Fibroblast of skin of back (primary cell): ENCODE data around the gene NLGN1.
A peak's percentile ranks its signal among the peaks of the same experiment; 100 is the strongest.

Source experiments
- DNase-seq: peaks from one replicate; pipeline ENCODE4 v3.0.0-alpha.2; 2013

NLGN1 gene

DNA sequence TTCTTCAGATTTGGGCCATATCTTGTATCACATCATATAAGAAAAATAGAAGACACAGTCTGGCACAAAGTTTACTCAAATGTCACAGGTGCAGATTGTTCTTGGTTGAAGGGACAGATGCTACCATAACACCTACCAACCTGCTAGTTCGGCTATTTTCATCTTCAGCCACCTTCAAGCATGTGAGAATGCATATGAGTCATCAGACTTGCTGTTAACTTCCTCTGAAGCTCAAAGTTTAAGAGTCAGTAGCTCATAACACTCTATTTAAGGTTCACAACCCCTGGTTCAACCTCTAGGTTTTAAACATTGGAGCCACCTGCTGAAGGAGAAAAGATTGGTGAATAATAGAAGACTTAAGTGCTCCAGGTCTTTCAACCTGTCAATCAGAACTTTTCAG lies 522.8 kb downstream of the NLGN1 start:
- DNase-seq: no peak

DNA sequence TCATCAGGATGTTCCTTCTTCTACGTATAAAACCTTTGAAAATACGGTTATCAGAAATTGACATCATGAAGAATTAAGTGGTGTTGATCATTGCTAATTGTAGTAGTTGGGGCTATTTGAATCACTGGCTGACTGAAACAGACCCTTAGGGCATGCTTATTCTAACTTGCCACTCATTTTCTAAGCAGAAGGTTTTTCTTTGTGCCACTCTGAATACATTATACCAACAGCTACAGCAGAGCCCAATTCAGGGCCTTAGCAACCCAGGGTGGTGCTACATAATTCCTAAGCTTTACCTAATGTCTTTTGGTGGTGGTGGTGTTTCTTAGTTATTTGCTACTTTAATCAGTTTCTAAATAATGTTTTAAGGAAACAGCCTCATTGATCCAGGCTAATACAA lies 524.2 kb downstream of the NLGN1 start:
- DNase-seq: no peak

DNA sequence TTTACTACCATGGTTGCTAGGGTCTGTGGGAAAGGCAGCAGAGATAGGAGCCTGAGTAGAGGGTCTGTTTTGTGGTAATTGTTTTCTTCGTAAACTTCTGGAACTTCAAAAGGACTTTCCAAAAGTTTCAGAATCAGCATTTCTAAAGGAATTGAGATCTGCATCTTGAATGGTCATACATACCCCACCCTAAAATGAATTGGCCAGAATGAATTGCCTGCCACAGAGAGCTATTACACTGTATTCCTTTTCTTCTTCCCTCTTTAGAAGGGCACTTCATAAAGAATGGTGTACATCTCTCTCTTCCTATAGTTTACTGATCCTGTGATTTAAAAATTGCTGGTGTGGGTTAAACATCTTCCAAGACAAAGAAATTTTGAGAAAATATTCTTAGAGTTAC lies 525.7 kb downstream of the NLGN1 start:
- no peak for DNase-seq

DNA sequence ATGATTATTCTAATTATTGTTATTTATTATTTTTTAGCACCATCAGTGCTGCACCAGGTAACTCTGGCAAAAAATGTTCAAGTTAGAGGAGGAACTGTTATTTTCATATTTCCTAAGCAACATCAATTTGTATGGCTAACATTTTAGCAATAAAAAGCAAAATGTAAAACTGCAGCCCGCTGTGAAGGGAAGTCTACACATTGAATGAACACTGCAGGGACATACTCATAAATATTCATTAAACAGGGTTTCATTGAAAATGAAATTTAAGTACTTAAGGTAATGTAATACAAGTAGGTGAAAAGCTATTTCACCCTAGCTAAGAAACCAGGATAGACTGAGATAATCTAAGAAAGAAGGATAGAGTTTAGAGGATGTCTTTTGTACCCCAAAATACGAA lies 532.7 kb downstream of the NLGN1 start:
- DNase-seq: no peak

DNA sequence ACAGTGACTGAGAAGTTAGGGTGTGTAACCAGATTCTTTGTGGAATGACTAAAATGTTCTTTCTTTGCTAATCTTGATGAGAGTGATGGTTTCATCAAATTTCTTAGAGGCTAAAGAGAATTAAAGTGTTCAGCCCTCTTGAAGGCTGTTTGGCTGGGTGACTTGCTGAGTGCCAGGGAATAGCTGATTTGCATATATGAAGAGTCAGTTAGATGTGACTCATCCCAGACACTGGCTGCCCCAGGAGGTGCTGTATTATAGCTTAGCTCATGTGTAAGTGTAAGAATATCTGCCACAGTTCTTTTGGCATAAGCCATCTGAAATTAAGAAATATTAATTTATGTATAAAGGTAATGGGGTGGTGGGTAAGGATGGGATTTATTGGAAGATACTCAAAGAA lies 535.1 kb downstream of the NLGN1 start:
- peak; percentile 74 for DNase-seq

DNA sequence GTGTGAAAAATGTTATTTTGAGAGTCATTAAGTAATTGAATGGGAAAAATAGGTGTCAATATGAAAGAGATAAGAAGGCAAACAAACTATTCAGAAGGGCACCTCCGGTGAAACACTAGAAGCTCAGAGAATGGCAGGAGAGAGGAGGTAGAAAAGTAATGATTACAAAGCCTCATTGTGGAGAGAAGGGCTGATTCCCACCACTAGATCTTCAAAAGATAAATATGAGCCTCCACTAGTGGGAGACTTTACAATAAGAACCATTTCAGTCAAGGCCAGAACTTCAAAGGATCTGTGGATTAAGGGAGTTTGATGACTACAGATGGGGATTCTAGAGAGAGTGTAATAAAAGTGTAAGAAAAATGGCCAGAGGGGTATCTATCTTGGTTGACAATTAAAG lies 535.6 kb downstream of the NLGN1 start:
- no peak for DNase-seq

DNA sequence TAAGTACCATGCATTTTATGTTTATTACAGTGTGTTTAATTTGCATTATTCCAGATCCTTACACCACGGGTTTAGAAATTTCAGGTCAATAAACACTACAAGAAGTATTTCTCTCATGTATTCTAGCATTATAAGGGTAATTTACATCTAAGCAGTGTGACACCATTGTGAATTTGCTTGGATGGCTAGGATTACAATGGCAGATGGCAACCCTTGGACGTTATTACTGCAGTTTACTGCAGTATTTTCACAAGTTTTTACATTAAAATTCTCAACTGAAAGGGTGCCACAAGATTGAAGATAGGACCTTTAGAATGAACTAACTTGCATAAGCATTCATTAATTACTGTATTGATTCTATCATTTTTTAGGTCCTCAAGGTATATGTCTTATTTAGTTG lies 538.8 kb downstream of the NLGN1 start:
- DNase-seq: no peak

DNA sequence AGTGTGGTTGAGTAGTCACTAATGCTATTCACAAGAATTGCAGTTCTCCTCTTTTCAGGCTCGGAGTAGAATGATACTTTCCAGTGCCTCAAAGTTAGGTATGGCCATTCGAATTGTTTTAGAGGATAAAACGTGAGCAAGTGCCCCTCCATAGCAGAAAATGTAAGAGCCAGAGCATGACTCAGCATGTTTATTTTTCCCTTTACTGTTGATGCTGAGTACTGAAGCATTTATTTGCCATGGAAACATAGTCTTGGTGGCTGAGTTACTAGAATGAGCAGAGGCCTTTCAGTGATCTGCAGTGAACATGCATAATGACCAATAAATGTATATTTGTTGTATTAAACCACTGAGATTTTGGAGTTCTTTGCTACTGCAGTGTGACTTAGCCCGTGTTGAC lies 540.6 kb downstream of the NLGN1 start:
- DNase-seq: peak; percentile 68

DNA sequence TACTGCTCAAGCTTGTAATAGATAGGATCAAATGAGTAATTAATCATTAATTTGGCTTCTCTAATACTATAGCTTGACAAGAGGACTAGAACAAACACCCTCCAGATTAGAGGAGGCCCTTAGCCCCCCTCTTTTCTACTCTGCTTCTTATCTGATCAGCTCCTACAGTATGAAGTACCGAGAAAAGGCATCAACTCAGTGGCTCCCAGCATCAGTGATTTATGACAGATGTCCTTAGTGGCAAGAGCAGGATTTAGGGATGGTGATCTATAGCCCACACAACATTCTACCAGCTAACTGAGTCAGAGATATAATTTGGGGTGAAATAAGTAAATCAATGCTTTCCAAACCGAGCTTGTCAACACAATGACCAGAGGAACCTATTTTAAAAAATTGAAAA lies 541.1 kb downstream of the NLGN1 start:
- DNase-seq: no peak

DNA sequence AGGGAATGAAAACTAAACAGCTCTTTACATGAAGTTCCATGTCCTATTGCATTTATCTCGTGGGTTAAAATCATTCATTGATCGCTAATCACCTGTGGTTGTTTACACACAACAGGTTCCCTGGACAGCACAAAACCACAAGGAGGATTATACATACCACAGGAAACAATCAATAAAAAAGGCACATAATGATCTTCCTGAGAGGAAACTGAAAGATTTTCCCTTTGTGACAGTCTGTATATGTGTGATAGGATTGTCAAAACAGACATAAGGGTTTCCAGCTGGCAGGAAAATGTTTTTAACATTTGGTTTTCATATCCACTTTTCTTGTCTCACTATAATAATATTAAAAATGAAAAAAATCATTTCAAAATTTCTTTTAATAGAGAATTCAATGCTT lies 541.8 kb downstream of the NLGN1 start:
- no peak for DNase-seq

DNA sequence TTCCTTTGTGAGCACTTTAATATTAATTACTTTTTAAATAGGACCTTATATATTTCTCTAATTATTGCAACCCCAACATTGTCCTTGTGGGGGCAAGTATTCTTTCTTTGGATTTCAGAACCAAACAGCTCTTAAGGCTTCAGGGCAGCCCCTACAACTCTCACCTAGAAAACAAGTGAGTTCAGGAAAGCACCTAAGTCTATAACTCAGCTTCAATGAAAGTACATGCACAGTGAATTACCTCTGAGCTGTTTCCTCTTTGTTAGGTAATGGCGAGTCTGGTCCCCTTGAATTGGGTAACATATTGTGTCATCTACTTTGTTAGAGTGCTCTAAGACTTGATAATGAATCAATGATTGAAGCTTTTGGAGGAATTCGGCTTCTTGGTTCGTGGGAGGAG lies 545.7 kb downstream of the NLGN1 start:
- no peak for DNase-seq

DNA sequence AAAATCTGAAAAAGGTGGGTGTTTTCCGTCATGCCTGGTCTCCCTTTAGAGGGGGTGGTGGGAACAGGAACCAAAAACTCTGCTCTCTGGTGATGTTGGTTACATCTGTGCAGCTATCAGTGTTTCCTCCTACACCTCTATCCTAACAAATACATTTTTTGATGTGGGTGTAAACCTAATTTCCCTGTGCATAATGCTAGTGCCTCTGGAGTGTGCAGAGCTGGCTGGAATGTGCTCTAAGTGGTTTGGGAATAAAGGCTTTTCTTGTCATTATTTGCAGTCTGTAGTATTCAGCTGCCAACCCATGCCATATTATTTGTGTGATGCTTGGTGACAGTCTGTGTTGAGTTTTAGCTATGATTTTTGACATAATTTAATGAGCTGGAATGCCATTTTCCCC lies 547.6 kb downstream of the NLGN1 start:
- DNase-seq: no peak

DNA sequence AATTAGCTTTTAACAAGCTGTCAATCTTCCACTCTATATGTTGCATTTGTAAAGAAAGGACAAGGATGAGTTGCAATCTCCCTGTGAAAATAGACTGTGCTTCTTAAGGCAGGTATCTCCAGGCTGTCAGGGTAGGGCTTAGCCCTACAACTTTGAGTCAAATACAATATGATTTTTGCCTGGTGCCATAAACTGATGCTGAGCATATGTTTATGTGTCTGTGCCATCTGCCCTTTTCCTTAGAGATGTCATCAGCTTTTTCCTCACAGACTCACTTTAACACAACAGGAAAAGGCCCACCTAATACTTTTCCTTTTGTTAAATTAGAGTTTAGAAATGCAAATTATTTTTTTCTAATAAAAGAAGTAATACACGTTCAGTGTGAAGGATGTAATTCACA lies 548.3 kb downstream of the NLGN1 start:
- DNase-seq: no peak

DNA sequence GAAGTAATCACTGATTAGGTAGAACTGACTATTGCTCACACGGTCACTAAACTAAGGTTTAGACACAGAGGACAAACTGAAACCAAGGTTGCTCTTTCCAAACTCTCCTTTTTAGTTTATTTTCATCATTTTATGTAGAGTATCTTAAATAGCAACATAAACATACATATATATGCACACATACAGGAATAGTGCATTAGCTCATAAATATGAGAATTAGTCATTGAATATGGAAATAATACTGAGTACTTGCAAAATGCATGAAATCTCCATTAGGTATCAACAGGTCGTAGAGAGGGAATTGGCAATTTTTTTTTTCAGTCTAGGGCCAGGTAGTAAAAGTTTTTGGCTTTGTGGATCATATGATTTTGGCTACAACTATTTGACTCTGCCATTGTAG lies 557.1 kb downstream of the NLGN1 start:
- DNase-seq: no peak

DNA sequence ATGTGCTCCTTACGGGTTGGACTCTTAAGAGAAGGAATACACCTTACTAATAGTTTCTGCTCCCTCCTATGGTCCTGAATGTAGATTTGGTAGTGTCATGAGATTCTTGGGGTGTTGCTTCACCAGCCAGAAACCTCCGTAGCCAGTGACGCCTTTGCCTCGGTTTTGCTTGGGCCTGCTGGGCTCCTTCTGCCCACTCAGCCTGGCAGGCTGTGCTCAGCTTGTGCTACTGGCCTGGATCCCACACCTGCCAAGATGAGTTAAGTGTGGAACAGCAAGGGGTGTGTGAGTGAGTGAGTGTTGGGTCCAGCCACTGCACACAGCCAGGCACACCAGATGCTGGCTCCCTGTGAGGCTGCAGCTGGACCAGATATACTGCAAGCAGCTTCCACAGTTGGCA lies 560.1 kb downstream of the NLGN1 start:
- no peak for DNase-seq

DNA sequence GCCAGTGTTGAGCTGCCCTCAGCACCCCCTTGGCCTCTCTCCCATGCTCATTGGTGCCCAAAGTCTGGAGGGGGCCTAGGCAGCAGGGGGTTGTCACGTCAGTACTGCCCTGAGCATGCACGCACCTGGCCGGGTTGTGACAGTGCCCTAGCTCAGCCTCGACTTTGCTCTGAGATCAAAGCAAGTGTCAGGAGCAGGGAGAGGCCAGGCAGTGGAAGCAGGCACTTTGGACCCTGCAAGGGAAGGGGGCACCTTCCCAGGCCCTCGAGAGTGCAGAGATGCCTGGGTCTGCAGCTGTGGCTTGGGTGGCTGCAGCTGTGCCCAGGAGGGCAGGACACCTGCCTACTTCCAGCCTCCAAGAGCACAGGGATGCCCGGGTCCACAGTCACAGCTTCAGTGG lies 561.3 kb downstream of the NLGN1 start:
- no peak for DNase-seq

DNA sequence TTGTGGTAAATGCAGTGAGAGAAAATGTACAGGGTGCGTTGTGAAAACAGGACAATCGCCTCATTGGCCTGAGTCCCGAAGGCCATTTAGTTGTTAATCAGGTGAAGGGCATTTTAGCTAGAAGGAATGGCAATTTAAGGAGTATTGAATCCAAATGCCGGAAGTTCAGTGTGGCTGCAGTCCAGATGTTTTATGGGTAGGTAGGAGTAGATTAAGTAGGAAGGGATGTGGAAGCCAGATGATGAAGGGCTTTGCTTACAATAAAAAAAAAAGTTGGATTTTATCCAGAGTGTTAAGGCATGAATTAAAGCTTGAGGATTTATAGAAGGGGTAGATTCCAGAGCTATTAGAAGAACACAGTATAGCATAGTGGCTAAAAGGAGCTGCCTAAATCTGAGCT lies 572.7 kb downstream of the NLGN1 start:
- DNase-seq: no peak

DNA sequence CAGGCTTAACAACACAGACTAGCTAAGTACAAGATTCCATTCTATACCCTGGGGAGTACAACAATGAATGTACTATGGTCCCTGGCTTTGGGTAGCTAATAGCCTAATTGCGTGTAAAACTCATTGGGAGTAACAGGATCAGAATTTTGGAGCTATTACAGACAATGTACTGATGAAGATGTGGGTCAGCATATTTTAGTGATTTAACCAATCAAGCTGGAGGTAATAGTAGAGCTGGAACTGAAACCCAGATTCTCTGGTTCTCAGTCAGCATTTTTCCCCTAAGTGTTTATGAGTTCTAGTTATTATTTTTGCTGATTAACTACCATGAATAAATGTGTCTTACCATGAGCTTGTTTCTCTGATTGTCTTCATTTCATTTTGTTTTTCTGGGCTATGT lies 578.7 kb downstream of the NLGN1 start:
- DNase-seq: no peak

DNA sequence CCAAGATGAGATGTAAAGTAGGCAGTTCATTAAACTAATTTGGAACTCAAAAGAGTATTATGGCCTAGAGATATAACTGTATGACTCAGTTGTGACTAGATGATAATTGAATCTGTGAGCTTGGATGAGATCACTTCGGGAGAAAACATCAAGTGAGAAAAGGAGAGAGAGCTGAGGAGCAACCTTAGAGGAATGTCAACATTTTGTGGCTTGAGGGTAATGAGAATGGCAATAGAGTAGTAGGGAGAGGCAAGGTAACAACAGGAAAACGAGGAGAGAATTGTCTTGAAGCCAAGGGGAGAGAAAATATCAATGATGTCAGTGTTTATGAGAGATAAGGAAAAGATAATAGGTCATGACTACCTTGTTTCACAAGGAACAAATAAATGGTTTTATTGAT lies 580.2 kb downstream of the NLGN1 start:
- peak; percentile 62 for DNase-seq

DNA sequence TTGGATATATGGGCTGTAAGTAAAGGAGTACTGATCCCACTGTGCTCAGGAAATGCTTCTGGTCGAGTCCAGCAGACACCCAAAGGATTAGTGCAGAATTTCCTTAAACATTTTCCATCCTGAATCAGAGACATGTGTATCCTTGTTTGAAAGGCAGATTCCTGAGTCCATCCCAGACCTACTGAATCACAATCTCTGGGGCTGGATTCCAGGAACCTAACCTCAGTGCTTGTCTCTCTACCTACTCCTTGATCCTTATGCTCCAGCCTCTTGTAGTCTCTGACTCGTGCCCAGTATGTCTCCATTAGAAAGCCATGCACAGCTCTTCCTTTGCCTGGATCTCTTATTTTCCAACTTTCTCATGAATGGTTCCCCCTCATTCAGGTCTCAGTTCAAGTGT lies 585.8 kb downstream of the NLGN1 start:
- DNase-seq: peak; percentile 71

DNA sequence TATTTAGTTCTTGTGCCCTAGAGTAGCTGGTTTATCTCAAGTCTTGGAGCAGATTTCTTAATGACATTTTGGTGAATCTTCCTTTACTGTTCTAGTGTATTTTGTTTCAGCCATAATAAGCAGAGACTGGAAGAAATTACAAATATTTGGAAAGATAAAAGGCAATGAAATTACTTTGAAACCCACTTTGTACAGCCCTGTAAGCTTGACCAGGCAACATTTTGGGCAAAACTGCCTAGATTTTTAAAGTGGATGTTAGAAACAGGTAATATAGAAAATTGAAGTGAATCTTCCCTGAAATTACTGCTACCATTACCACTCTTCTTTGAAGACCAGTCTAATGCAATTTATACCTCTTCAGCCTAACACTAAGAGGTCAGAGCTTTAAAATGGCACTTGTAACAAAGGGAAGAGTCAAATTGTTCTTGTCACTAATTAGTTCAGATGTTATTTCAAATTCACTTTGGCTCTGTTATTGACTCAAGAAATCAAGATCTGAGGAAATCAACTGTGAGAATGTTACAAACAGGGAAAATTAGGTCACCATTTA lies 589.4 kb downstream of the NLGN1 start:
- no peak for DNase-seq

DNA sequence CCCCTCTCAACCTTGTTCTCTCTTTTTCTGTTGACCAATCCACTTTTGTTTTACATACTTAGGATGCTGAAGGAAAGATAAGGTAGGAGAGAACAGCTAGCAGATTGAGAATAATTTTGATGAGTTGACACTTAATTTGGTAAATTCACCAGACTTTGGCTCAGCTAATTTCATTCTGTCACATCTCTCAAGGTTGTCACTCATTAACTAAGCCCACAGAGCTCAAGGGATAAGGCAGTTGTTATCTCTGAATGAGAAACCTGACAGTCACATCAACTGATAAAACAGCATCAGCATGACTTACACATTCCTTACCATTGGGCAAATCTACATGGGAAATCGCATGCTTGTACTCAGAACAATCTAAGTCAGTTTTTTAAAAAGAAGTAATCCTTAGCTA lies 591.4 kb downstream of the NLGN1 start:
- DNase-seq: peak; percentile 24

DNA sequence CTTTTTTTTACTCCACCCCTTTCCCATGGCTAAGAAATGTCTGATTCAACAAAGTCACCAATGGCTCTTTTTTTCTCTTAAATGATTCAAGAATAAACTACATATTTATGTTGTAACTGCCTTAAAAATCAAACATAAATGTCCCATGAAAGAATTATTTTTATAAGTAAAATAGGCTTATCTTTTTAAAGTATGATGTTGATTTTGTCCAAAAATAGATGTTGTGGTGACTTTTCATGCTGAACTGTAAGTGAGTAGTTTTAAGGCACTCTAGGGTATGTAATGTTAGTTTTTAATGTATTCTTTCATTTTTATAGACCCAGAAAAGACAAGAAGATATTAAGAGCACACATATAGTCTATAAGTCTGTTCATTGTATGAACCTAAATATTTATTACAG lies 594.9 kb downstream of the NLGN1 start:
- DNase-seq: peak; percentile 52

DNA sequence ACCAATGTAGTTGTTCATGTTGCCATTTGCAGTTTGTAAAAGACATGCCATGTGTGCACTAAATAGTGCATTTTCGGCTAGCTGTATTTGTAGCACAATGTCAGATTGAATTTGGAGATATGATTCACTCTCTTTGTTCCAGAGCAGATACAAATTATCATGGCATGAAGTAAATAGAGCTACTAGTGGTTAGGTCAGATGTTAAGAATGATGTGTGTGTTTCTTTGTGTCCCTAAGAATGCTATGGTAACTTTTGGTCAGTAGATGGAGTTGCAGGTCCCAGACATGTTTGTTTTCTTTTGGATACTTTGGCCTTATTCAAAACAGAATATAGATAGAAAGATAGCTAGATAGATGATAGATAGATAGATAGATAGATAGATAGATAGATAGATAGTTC lies 595.8 kb downstream of the NLGN1 start:
- peak; percentile 75 for DNase-seq

DNA sequence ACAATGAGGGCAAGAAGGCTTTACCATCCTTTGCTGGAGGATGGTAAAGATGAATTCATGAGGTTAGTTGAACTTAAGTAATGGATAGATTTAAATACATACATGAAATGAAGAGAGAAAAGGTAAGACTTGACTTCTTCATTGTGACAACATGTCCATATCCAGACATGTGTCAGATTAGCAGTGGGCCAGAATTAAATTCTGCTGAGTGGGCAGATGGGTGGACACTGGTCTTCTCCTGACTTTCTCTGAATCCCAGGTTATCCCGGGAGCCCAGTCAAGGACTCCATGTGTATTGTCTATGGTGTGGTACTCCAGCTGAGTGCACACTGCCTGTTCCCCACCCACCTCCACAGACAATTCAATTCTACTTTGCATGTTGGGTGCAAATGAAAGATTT lies 603.1 kb downstream of the NLGN1 start:
- no peak for DNase-seq

DNA sequence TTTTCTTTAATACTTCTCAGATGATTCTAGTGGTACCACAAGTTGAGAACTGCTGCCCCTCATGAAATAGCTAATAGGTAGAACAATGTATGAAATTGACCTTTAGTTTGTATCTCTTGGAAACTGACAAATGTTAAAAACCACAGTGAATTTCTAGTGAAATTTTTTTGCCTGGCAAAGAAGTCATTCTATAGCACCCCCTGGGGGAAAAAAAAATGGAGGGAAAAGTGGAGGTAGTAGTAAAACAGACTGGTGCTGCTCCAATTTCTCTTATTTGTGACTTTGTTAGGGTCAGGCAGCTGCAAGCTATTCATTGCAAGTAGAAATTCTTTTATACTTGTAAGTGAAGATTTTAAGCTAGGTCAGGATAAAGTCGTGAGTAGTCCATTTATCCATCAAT lies 605.0 kb downstream of the NLGN1 start:
- DNase-seq: no peak
